ENCODE data around the gene CCP110.

Gene CCP110

GRCh38 chr16:19521471-19522396 is 2.0 kb upstream of the CCP110 start, which contains the start of gene GDE1:
Gene GDE1, minus strand, starts transcription at chr16:19522098. Its CDS starts 134 bp downstream, at chr16:19521964.
- peak within 1 kb of the TSS; percentile 74 for H3K4me3 ChIP-seq (ENCODE audit: low read depth, low read length)
- peak; percentile 14; the same call in 1 of the 2 replicates for TF ChIP-seq CTCF (IDR thresholded peaks at IDR 0.05; ENCODE audit: low read depth, low read length)

- no peak for TF ChIP-seq CTCF (IDR thresholded peaks at IDR 0.05; ENCODE audit: low read depth, low read length)
- peak overlapping the region; percentile 74; the same call in 1 of the 2 replicates for H3K4me3 ChIP-seq (ENCODE audit: low read depth, low read length)
These were observed 1.4 kb upstream of the CCP110 start for GRCh38 chr16:19522397-19522732.

- no peak for TF ChIP-seq CTCF (IDR thresholded peaks at IDR 0.05; ENCODE audit: low read depth, low read length)
These were observed 982 bp upstream of the CCP110 start for GRCh38 chr16:19522760-19523159.

GRCh38 chr16:19523184-19523558 is 571 bp upstream of the CCP110 start:
- no peak for TF ChIP-seq CTCF (IDR thresholded peaks at IDR 0.05; ENCODE audit: low read depth, low read length)
- no peak overlapping the region for H3K4me3 ChIP-seq (ENCODE audit: low read depth, low read length)

More at GRCh38 chr16:19522760-19523159, 982 bp upstream of the CCP110 start:
- H3K4me3 ChIP-seq (ENCODE audit: low read depth, low read length): no peak overlapping the region

GRCh38 chr16:19524356-19524615 is 544 bp downstream of the CCP110 start:
- no peak for TF ChIP-seq CTCF (IDR thresholded peaks at IDR 0.05; ENCODE audit: low read depth, low read length)

GRCh38 chr16:19524616-19525384 is 1.1 kb downstream of the CCP110 start:
- peak overlapping the region; percentile 76 for H3K4me3 ChIP-seq (ENCODE audit: low read depth, low read length)
- TF ChIP-seq CTCF (IDR thresholded peaks at IDR 0.05; ENCODE audit: low read depth, low read length): no peak

More at GRCh38 chr16:19524356-19524615, 544 bp downstream of the CCP110 start:
- peak overlapping the region; percentile 76 for H3K4me3 ChIP-seq (ENCODE audit: low read depth, low read length)

GRCh38 chr16:19525385-19525723 is 1.6 kb downstream of the CCP110 start:
- no peak for TF ChIP-seq CTCF (IDR thresholded peaks at IDR 0.05; ENCODE audit: low read depth, low read length)
- peak overlapping the region; percentile 76 for H3K4me3 ChIP-seq (ENCODE audit: low read depth, low read length)
